GM18868 (cell line): Measurements from ENCODE around the gene FKBP4.
A peak's percentile ranks its signal among the peaks of the same experiment; 100 is the strongest.

Source experiments
- ATAC-seq: cut with Tn5 transposase; IDR thresholded peaks from one replicate; pipeline ENCODE4 v1.9.1; 2021; ENCODE audit warnings: mild to moderate bottlenecking, moderate library complexity; ENCODE audit not compliant: unreplicated experiment

The FKBP4 gene

GRCh38 chr12:2811801-2812200 lies 17.0 kb downstream of the FKBP4 start:
- no peak for ATAC-seq

GRCh38 chr12:2812290-2813213 lies 17.8 kb downstream of the FKBP4 start, which contains the start of gene ITFG2:
Gene ITFG2, plus strand, starts transcription at chr12:2812668. Its CDS starts 93 bp downstream, at chr12:2812761.
- ATAC-seq = peak; percentile 94

GRCh38 chr12:2813214-2814185 lies 18.7 kb downstream of the FKBP4 start:
- ATAC-seq = no peak

- no peak for ATAC-seq
These were observed 25.0 kb downstream of the FKBP4 start for GRCh38 chr12:2819810-2820209.

GRCh38 chr12:2820432-2820831 lies 25.7 kb downstream of the FKBP4 start:
- ATAC-seq = no peak

GRCh38 chr12:2823483-2823882 lies 28.7 kb downstream of the FKBP4 start:
- no peak for ATAC-seq

- no peak for ATAC-seq
These were observed 29.8 kb downstream of the FKBP4 start for GRCh38 chr12:2824541-2824940.

- ATAC-seq = no peak
These were observed 30.4 kb downstream of the FKBP4 start for GRCh38 chr12:2825132-2825531.

GRCh38 chr12:2826036-2826435 lies 31.3 kb downstream of the FKBP4 start:
- no peak for ATAC-seq

GRCh38 chr12:2826721-2827515 lies 32.1 kb downstream of the FKBP4 start:
- no peak for ATAC-seq

GRCh38 chr12:2829275-2829674 lies 34.5 kb downstream of the FKBP4 start:
- ATAC-seq = no peak

- ATAC-seq = no peak
These were observed 37.9 kb downstream of the FKBP4 start for GRCh38 chr12:2832550-2833127.

- no peak for ATAC-seq
These were observed 38.6 kb downstream of the FKBP4 start for GRCh38 chr12:2833327-2833726.

GRCh38 chr12:2833810-2834209 lies 39.0 kb downstream of the FKBP4 start:
- no peak for ATAC-seq

- no peak for ATAC-seq
These were observed 40.1 kb downstream of the FKBP4 start, which contains the start of gene NRIP2 for GRCh38 chr12:2834581-2835491. Gene NRIP2, minus strand, starts transcription at chr12:2835035. Its CDS starts 52 bp downstream, at chr12:2834983.

- no peak for ATAC-seq
These were observed 41.1 kb downstream of the FKBP4 start for GRCh38 chr12:2835691-2836403.

- ATAC-seq = no peak
These were observed 41.8 kb downstream of the FKBP4 start for GRCh38 chr12:2836574-2836973.

- no peak for ATAC-seq
These were observed 46.4 kb downstream of the FKBP4 start for GRCh38 chr12:2841056-2841650.
